H1 (cell line): ENCODE results near the gene TMEM30A. TPM values are rescaled to one million over a fixed set of nuclear protein-coding genes. Genes with fewer than 3 reads are reported as not detected.

Experiments
- SAP30 ChIP-seq: fragments of 300-600 bp; sonication (generic); IDR thresholded peaks from 2 replicates; pipeline ENCODE4 v1.7.1; 2012; ENCODE audit warnings: low read length, moderate library complexity, mild to moderate bottlenecking, inconsistent platforms; ENCODE audit not compliant: insufficient read depth, insufficient replicate concordance
- polyA plus RNA-seq, 7 experiments: library from polyadenylated mRNA; depleted of rRNA in 3 of 7; stranded (reverse) in 5 of 7; unstranded in 2 of 7; fragments of >200 nt in 5 of 7; fragments of 200-250 nt in 2 of 7; gene quantifications; 1 replicate in 5 of 7; 2 replicates in 1 of 7; 4 replicates in 1 of 7; pipeline versions ENCODE4 v1.2.1 to v1.2.3, GENCODE V29; 2011 to 2013; ENCODE audit warnings: missing spikeins in 2 of 7, mixed read lengths in 2 of 7
- total RNA-seq: library from RNA; stranded (reverse); fragmentation: NEBNext Ultra II Directional; extraction: Animal tissue kit (Norgen Biotek cat#: 25700); gene quantifications from 2 replicates; pipeline ENCODE4 v1.2.1, GENCODE V29; 2021
- TF ChIP-seq, protein P1 (sequence below): IDR thresholded peaks from 2 replicates; pipeline ENCODE4 v1.6.1; 2011; ENCODE audit warnings: low read length, improper control_type of control experiment

TMEM30A gene
- total and polyA plus RNA-seq, 2 of the 8 experiments (the other 6 are each of a cell fraction or from before 2014, with no cell fraction given), result 10.5 to 71.0 TPM

DNA sequence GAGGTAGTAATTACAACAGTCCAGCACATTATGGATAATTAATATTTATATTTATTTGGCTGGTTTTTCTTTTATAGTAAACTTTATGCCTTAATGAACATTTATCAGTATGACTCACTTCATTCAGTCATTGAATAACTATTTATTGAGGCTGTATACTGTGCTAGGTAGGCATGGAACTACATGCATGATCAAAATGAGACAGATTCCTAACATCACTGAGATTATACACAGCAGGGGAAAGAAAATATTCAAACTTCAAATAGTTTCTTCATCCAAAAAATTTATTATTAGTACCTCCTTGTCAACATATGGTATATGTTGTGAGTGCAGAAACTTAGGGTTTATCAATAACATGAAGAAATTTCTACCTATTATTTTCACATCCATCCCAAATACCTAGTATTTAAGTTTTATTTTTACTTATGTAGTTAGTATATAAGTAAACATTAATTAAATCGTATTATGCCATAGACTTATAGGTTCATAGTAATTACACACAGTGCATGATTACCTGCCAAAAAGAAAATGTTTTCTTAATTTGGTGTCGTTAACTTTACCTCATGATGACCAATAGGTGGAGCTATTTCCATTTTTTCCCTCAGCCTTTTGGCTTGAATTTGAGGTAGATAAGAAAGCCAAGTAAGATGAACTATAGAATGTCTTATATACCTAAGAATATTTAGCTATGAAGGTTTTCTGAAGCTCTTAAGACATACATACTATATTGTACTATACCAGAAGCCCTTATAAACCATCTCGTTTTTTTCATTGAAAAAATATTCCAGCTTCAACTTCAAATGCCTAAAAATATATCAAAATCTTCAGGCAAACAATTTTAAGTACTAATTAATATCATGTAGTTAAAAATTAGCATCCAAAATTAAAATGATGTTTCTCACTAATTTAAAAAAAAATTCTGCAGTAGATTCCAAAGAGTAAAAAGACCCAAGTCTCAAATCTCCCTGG, 12.5 kb upstream of the TMEM30A start (continued):
- TF ChIP-seq, protein P1, sequence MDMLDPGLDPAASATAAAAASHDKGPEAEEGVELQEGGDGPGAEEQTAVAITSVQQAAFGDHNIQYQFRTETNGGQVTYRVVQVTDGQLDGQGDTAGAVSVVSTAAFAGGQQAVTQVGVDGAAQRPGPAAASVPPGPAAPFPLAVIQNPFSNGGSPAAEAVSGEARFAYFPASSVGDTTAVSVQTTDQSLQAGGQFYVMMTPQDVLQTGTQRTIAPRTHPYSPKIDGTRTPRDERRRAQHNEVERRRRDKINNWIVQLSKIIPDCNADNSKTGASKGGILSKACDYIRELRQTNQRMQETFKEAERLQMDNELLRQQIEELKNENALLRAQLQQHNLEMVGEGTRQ, result no peak
- TF ChIP-seq SAP30, result no peak
